ENCODE measurements around the gene FITM1. TPM values are rescaled to one million over a fixed set of nuclear protein-coding genes. Genes with fewer than 3 reads are reported as not detected.

Gene FITM1
- total RNA-seq, 1 experiment from 2014 or later = 0.46 TPM

GRCh38 chr14:24159777-24160498 lies 29.5 kb downstream of the FITM1 start:
- no peak for ATAC-seq

GRCh38 chr14:24160499-24160849 lies 30.0 kb downstream of the FITM1 start:
- no peaks in the 10 kb centered on the region for H3K9me3 ChIP-seq (ENCODE audit: control insufficient read depth, insufficient read depth, low read depth, low read length)
- H3K4me1 ChIP-seq (ENCODE audit: control insufficient read depth, insufficient read depth, low read length) = peaks cover 4% of the 10 kb centered on the region
- intact Hi-C loops (cut with micrococcal nuclease; ENCODE audit: unreplicated experiment) (no loop called here), in situ Hi-C loops (cut with HindIII; ENCODE audit: low pct_unique_long_range_greater_than_20kb, low sequenced_read_pairs) (no loop called here)
- ChIA-PET CTCF (interaction anchor here (1.1 to 1.2 kb wide), 2 partner anchors 25 to 102 kb away, joined by 3 to 5 read pairs; partner anchors contain the start of gene PSME1), POLR2A (no interaction called here)
- ATAC-seq = peak; percentile 37
- no peaks in the 10 kb centered on the region for H3K27me3 ChIP-seq (ENCODE audit: control insufficient read depth, insufficient read depth, low read length)
- BruUV-seq (replicated peaks) = no TSS peak
- no peaks in the 10 kb centered on the region; the same call in 1 of the 2 replicates for H3K36me3 ChIP-seq (ENCODE audit: control insufficient read depth, insufficient read depth, low read length)
- TF ChIP-seq REST (IDR thresholded peaks at IDR 0.05; ENCODE audit: insufficient read depth in 1 of 2, low read depth in 2 of 2, low read length in 1 of 2) = no peak
- TF ChIP-seq TCF7L2 (IDR thresholded peaks at IDR 0.05; ENCODE audit: low read depth, low read length) = no peak
- no peak for TF ChIP-seq POLR2AphosphoS5 (IDR thresholded peaks at IDR 0.05; ENCODE audit: low read depth, low read length)
- no peak for TF ChIP-seq SIN3A (IDR thresholded peaks at IDR 0.05; ENCODE audit: borderline replicate concordance, insufficient read depth, low read depth, low read length)
- TF ChIP-seq CTCF (IDR thresholded peaks at IDR 0.05) = no peak
- no peak for DNase-seq (ENCODE audit: low read depth, low spot score)
- no peak overlapping the region for H3K27ac ChIP-seq (ENCODE audit: low read length)
- H3K4me3 ChIP-seq (ENCODE audit: low read depth in 2 of 2, low read length in 2 of 2) = no peak overlapping the region

More at GRCh38 chr14:24159777-24160498, 29.5 kb downstream of the FITM1 start:
- Histone ChIP-seq H3K27me3 (ENCODE audit: control insufficient read depth, insufficient read depth, low read length) (no peaks in the 10 kb centered on the region), H3K27ac (ENCODE audit: low read length) (no peak overlapping the region), H3K9me3 (ENCODE audit: control insufficient read depth, insufficient read depth, low read depth, low read length) (no peaks in the 10 kb centered on the region), H3K4me1 (ENCODE audit: control insufficient read depth, insufficient read depth, low read length) (peaks cover 4% of the 10 kb centered on the region), H3K36me3 (ENCODE audit: control insufficient read depth, insufficient read depth, low read length) (no peaks in the 10 kb centered on the region; the same call in none of the 2 replicates), H3K4me3 (ENCODE audit: low read depth in 2 of 2, low read length in 2 of 2) (no peak overlapping the region)
- ChIA-PET CTCF (interaction anchor here (0.6 kb wide), 1 partner anchor 1683 kb away, joined by 6 read pairs; no protein-coding TSS in a partner anchor), POLR2A (no interaction called here)
- no TSS peak for BruUV-seq (replicated peaks)
- in situ Hi-C loops (cut with HindIII; ENCODE audit: low pct_unique_long_range_greater_than_20kb, low sequenced_read_pairs) = no loop called here
- TF ChIP-seq POLR2AphosphoS5 (IDR thresholded peaks at IDR 0.05; ENCODE audit: low read depth, low read length) (no peak), REST (IDR thresholded peaks at IDR 0.05; ENCODE audit: insufficient read depth in 1 of 2, low read depth in 2 of 2, low read length in 1 of 2) (no peak), CTCF (IDR thresholded peaks at IDR 0.05) (no peak), TCF7L2 (IDR thresholded peaks at IDR 0.05; ENCODE audit: low read depth, low read length) (no peak), SIN3A (IDR thresholded peaks at IDR 0.05; ENCODE audit: borderline replicate concordance, insufficient read depth, low read depth, low read length) (no peak)
- intact Hi-C loops (cut with micrococcal nuclease; ENCODE audit: unreplicated experiment) = no loop called here
- DNase-seq (ENCODE audit: low read depth, low spot score) = no peak

Data from Panc1 (cell line).